SK-N-MC (cell line): ENCODE results near the gene VWDE.

Source experiments
- DNase-seq: peaks from one replicate; pipeline ENCODE4 v3.0.0-alpha.2; 2011; ENCODE audit warnings: low read depth, low spot score
- H3K27ac ChIP-seq: fragments of 200-600 bp; sonication (generic); 2 replicates; pipeline ENCODE4 v1.5.1; 2016; ENCODE audit warnings: mixed run types
- H3K36me3 ChIP-seq: fragments of 200-600 bp; sonication (generic); 2 replicates; pipeline ENCODE4 v1.6.1; 2017; ENCODE audit warnings: antibody characterized with exemption, low read length, mixed read lengths; ENCODE audit not compliant: insufficient read depth
- H3K4me3 ChIP-seq: fragments of 200-600 bp; sonication (generic); 2 replicates; pipeline ENCODE4 v1.5.1; 2016
- H3K9ac ChIP-seq: fragments of 200-600 bp; sonication (generic); 2 replicates; pipeline ENCODE4 v1.8.0; 2017; ENCODE audit warnings: mixed run types, mixed read lengths; ENCODE audit not compliant: insufficient read length
- H3K9me3 ChIP-seq: fragments of 200-600 bp; sonication (generic); 2 replicates; pipeline ENCODE4 v1.6.1; 2017; ENCODE audit warnings: low read depth, mild to moderate bottlenecking, antibody characterized with exemption, low read length, moderate library complexity, mixed read lengths
- EZH2 ChIP-seq: fragments of 200-600 bp; sonication (generic); IDR thresholded peaks from one replicate; pipeline ENCODE4 v1.6.1; 2017; ENCODE audit warnings: antibody characterized with exemption
- FOXP2 ChIP-seq: optimal IDR thresholded peaks from 2 replicates; pipeline ENCODE3; 2011; ENCODE audit warnings: mild to moderate bottlenecking, moderate library complexity; ENCODE audit not compliant: insufficient read depth; ENCODE audit errors: extremely low read length, control extremely low read depth
- POLR2AphosphoS5 ChIP-seq: IDR thresholded peaks from 2 replicates; pipeline ENCODE4 v1.6.1; 2012; ENCODE audit warnings: mild to moderate bottlenecking, low read depth, low read length, borderline replicate concordance

The VWDE gene

GRCh38 chr7:12296051-12296570, 107.6 kb downstream of the VWDE start:
- TF ChIP-seq POLR2AphosphoS5 = no peak
- no peak for TF ChIP-seq FOXP2
- TF ChIP-seq EZH2 = no peak
- Histone ChIP-seq H3K9ac (no peak overlapping the region), H3K4me3 (no peak overlapping the region), H3K27ac (no peak overlapping the region), H3K9me3 (no peaks in the 10 kb centered on the region), H3K36me3 (no peaks in the 10 kb centered on the region)
- no peak for DNase-seq

GRCh38 chr7:12294701-12295100, 109.0 kb downstream of the VWDE start:
- H3K9me3 ChIP-seq = no peaks in the 10 kb centered on the region
- no peak overlapping the region for H3K27ac ChIP-seq
- TF ChIP-seq FOXP2 (no peak), EZH2 (no peak), POLR2AphosphoS5 (no peak)
- no peak for DNase-seq
- no peaks in the 10 kb centered on the region for H3K36me3 ChIP-seq
- H3K9ac ChIP-seq = no peak overlapping the region
- no peak overlapping the region for H3K4me3 ChIP-seq

- TF ChIP-seq FOXP2 = no peak
- no peak for TF ChIP-seq POLR2AphosphoS5
- no peak for TF ChIP-seq EZH2
- Histone ChIP-seq H3K9ac (no peak overlapping the region), H3K36me3 (no peaks in the 10 kb centered on the region), H3K9me3 (no peaks in the 10 kb centered on the region), H3K27ac (no peak overlapping the region), H3K4me3 (no peak overlapping the region)
- DNase-seq = no peak
Measured at GRCh38 chr7:12291870-12292269, 111.8 kb downstream of the VWDE start.

GRCh38 chr7:12290761-12291160, 112.9 kb downstream of the VWDE start:
- no peak for DNase-seq
- H3K4me3 ChIP-seq = no peak overlapping the region
- no peaks in the 10 kb centered on the region for H3K36me3 ChIP-seq
- no peak overlapping the region for H3K9ac ChIP-seq
- no peak overlapping the region for H3K27ac ChIP-seq
- H3K9me3 ChIP-seq = no peaks in the 10 kb centered on the region
- TF ChIP-seq FOXP2 = no peak
- TF ChIP-seq EZH2 = no peak
- TF ChIP-seq POLR2AphosphoS5 = no peak

- Histone ChIP-seq H3K36me3 (no peaks in the 10 kb centered on the region), H3K27ac (no peak overlapping the region), H3K9me3 (no peaks in the 10 kb centered on the region), H3K9ac (no peak overlapping the region), H3K4me3 (no peak overlapping the region)
- TF ChIP-seq FOXP2 = no peak
- TF ChIP-seq POLR2AphosphoS5 = no peak
- no peak for TF ChIP-seq EZH2
- no peak for DNase-seq
Measured at GRCh38 chr7:12289996-12290395, 113.7 kb downstream of the VWDE start.

GRCh38 chr7:12287901-12288300, 115.8 kb downstream of the VWDE start:
- Histone ChIP-seq H3K9me3 (no peaks in the 10 kb centered on the region), H3K4me3 (no peak overlapping the region), H3K9ac (peak overlapping the region; percentile 32), H3K27ac (peak overlapping the region; percentile 54; the same call in 1 of the 2 replicates), H3K36me3 (no peaks in the 10 kb centered on the region)
- no peak for DNase-seq
- TF ChIP-seq EZH2 (no peak), POLR2AphosphoS5 (no peak), FOXP2 (no peak)

GRCh38 chr7:12281038-12281437, 122.6 kb downstream of the VWDE start:
- no peak overlapping the region for H3K4me3 ChIP-seq
- H3K36me3 ChIP-seq = no peaks in the 10 kb centered on the region
- no peak overlapping the region for H3K27ac ChIP-seq
- no peak for DNase-seq
- H3K9ac ChIP-seq = no peak overlapping the region
- TF ChIP-seq EZH2 (no peak), POLR2AphosphoS5 (no peak), FOXP2 (no peak)
- no peaks in the 10 kb centered on the region for H3K9me3 ChIP-seq
